DMS 273 treated with DMSO at 0.1 percent for 48 hours (cell line): Measurements from ENCODE around the gene URM1.

Source experiments
- DNase-seq: peaks from one replicate; lab custom pipeline; 2025; lab: John Stamatoyannopoulos, UW

Gene URM1

DNA sequence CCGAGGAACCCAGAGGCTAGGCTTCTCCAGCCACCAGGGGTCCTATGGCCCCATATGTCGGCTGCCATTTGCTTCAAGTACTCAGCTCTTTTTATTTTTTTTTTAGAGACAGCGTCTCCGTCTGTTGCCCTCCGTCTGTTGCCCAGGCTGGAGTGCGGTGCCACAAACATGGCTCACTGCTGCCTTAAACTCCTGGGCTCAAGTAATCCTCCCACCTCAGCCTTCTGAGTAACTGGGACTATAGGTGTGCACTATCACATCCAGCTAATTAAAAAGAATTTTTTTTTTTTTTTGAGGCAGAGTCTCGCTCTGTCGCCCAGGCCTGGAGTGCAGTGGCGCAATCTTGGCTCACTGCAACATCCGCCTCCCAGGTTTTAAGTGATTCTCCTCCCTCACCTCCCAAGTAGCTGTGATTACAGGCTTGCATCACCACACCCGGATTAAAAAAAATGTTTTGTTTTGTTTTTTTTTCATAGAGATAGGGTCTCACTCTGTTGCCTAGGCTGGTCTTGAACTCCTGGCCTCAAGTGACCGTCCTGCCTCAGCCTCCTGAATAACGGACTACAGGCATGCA, 58.4 kb downstream of the URM1 start:
- peak; percentile 49 for DNase-seq

DNA sequence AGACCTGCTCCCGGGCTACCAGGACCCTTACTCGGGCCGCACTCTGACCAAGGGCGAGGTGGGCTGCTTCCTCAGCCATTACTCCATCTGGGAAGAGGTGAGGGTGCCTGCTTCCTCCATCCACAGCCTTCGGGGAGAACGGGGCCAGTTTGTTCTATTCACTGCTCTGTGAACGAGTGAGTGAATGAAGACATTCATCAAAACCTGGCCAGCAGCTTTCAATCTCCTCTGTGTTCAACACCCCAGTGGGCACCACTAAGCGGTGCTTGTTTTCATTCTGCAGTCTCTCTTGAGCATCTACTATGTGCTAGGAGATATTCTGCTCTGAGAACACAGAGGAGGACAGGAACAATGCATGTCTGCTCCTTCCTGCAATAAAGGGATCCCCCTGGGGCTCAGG, 60.0 kb downstream of the URM1 start:
- no peak for DNase-seq

DNA sequence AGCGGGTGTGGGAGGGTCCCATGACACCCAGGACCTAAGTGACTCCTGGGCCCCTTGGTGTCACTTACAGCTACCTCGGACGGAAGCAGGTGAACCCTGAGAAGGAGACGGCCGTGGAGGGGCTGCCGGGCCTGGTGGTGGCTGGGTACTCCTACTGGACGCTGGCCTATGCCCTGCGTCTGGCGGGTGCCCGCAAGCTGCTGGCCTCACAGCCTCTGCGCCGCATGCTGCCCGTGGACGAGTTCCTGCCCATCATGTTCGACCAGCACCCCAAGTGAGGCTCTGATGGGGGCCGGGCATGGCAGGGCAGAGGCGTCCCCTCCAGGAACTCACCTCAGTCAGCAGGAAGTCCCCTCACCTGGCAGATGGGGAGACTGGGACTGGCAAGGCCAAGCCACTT, 63.2 kb downstream of the URM1 start:
- DNase-seq: no peak

DNA sequence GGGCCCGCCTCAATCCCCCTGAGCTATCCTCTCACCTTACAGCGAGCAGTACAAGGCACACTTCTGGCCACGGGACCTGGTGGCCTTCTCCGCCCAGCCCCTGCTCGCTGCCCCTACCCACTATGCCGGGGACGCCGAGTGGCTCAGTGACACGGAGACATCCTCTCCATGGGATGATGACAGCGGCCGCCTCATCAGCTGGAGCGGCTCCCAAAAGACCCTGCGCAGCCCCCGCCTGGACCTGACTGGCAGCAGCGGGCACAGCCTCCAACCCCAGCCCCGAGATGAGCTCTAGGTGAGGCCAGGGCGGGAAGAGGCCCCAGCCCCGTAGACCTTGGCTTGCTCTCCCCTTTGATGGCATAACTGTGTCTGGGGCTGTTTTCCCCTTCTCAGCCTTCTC, 64.4 kb downstream of the URM1 start:
- DNase-seq: no peak

DNA sequence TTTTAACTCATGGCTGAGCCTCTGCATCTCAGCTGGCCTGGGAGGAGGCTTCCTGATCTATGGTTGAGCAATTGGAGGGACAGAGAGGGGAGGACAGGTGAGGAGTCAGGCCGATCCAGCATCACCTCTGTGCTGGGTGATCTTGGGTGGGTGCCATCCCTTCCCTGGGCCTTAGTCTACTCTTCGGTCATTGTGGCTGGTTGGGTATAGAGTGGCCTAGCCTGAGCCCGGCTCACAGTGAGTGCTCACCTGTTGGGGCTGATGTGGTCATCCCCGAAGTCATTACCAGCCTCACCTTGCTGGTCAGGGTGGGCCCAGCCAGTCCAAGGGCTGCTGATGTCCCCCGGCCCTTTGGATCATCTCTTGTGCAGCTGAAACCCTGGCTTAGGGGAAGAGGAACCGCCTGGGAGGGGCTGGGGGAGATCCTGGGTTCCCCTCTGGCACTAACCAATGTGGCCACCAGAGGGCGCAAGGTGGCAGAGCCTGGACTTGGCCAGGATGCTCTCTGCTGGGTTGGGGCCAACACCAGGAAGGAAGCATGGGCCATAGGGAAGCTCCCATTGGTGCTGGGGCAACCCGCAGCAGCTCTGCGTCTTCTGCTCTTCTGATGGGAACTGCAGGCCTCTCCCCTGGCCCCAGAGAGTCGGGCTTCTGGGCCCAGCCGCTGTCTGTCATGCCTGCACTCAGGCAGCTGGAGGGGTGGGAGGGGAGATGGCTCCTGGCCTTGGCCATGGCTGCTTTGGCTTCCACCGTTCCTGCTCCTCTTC, 67.4 kb downstream of the URM1 start:
- DNase-seq: peak; percentile 36

DNA sequence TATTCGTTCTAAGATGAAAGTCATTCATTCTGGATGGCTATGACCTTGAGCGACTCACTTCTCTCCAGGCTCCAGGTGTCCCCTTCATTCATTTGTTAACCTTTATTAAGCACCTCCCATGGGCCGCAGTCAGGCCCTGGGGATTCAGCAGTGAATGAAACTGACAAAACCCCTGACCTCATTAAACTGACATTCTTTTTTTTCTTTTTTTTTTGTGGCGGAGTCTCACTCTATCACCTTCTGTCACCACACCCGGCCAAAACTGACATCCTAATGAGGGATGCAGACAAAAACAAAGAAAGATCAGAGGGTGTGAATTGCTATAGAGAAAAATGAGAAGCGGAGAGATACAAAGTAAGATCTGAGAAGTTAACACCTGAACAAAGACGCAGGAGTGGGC, 68.1 kb downstream of the URM1 start:
- no peak for DNase-seq
